ENCODE data around the gene HAGH.
A peak's percentile ranks its signal among the peaks of the same experiment; 100 is the strongest.

The HAGH gene

GRCh38 chr16:1857433-1858097 is 30.9 kb upstream of the HAGH start (continued):
- no peak for TF ChIP-seq PRDM2 (tag by site-specific recombination; IDR thresholded peaks at IDR 0.05; ENCODE audit: borderline replicate concordance)
- no peak for TF ChIP-seq ZBTB17 (tag by site-specific recombination; IDR thresholded peaks at IDR 0.05)
- TF ChIP-seq ZNF223 (tag by site-specific recombination; IDR thresholded peaks at IDR 0.05): no peak
- peak; percentile 89 for TF ChIP-seq PRDM10 (tag by site-specific recombination; IDR thresholded peaks at IDR 0.05)

GRCh38 chr16:1851793-1852192 is 25.2 kb upstream of the HAGH start:
- Histone ChIP-seq H3K36me3 (ENCODE audit: control insufficient read depth in 2 of 2, insufficient read depth in 1 of 2, low read length in 2 of 2) (no peaks in the 10 kb centered on the region), H3K4me1 (ENCODE audit: control insufficient read depth, insufficient read depth, low read length) (no peaks in the 10 kb centered on the region), H3K4me3 (ENCODE audit: low read depth, low read length) (no peak overlapping the region), H3K9me3 (ENCODE audit: control insufficient read depth, insufficient read depth, low read depth, low read length) (no peaks in the 10 kb centered on the region), H3K27ac (ENCODE audit: extremely low read depth, low read depth, low read length) (no peak overlapping the region)
- no peak for TF ChIP-seq ZNF169 (tag by site-specific recombination; IDR thresholded peaks at IDR 0.05)
- no peak for TF ChIP-seq ZNF266 (tag by site-specific recombination; IDR thresholded peaks at IDR 0.05; ENCODE audit: low read depth)
- TF ChIP-seq GLI4 (tag by site-specific recombination; IDR thresholded peaks at IDR 0.05): no peak
- peak; percentile 77 for TF ChIP-seq ZBTB17 (tag by site-specific recombination; IDR thresholded peaks at IDR 0.05)
- TF ChIP-seq ZIC2 (tag by site-specific recombination; IDR thresholded peaks at IDR 0.05): peak; percentile 39; the same call in 1 of the 2 replicates
- no peak for TF ChIP-seq ZNF404 (tag by site-specific recombination; IDR thresholded peaks at IDR 0.05)
- TF ChIP-seq ZBTB48 (tag by site-specific recombination; IDR thresholded peaks at IDR 0.05): no peak
- no peak for TF ChIP-seq REPIN1 (tag by site-specific recombination; IDR thresholded peaks at IDR 0.05; ENCODE audit: low read depth)
- no peak for TF ChIP-seq OVOL3 (tag by site-specific recombination; IDR thresholded peaks at IDR 0.05)
- ChIA-PET POLR2A (interaction anchor here (1.3 kb wide), 1 partner anchor 119 kb away, joined by 3 read pairs; no protein-coding TSS in a partner anchor), CTCF (interaction anchor here (0.6 to 1.1 kb wide), 3 partner anchors 10 to 72 kb away, joined by 3 read pairs; no protein-coding TSS in a partner anchor)

GRCh38 chr16:1850981-1851380 is 24.4 kb upstream of the HAGH start:
- Histone ChIP-seq H3K9me3 (ENCODE audit: control insufficient read depth, insufficient read depth, low read depth, low read length) (no peaks in the 10 kb centered on the region), H3K27ac (ENCODE audit: extremely low read depth, low read depth, low read length) (no peak overlapping the region), H3K36me3 (ENCODE audit: control insufficient read depth in 2 of 2, insufficient read depth in 1 of 2, low read length in 2 of 2) (no peaks in the 10 kb centered on the region), H3K4me3 (ENCODE audit: low read depth, low read length) (no peak overlapping the region), H3K4me1 (ENCODE audit: control insufficient read depth, insufficient read depth, low read length) (no peaks in the 10 kb centered on the region)
- ChIA-PET POLR2A (no interaction called here), CTCF (interaction anchor here (0.9 kb wide), 1 partner anchor 13 kb away, joined by 3 read pairs; no protein-coding TSS in a partner anchor)
- TF ChIP-seq ZNF600 (tag by site-specific recombination; IDR thresholded peaks at IDR 0.05): peak; percentile 79
- 0 out of 2 replicates have a peak, but pooled peaks have one; percentile 13 for TF ChIP-seq ZIC2 (tag by site-specific recombination; IDR thresholded peaks at IDR 0.05)
- TF ChIP-seq ZFHX2 (tag by site-specific recombination; conservative IDR thresholded peaks at IDR 0.05): peak; percentile 20; the same call in 1 of the 2 replicates
- no peak for TF ChIP-seq HOXC10 (CRISPR knock-in tag; IDR thresholded peaks at IDR 0.05)

Data from HEK293 (cell line).